BLaER1 (cell line): ENCODE data around the gene DCDC2.

Experiments used
- H3K27ac ChIP-seq: shearing (Covaris generic); formaldehyde crosslinking; 2 replicates; pipeline ENCODE4 v1.8.1; 2022
- H3K27me3 ChIP-seq: shearing (Covaris generic); formaldehyde crosslinking; 2 replicates; pipeline ENCODE4 v1.8.1; 2022
- H3K36me3 ChIP-seq: shearing (Covaris generic); formaldehyde crosslinking; 2 replicates; pipeline ENCODE4 v1.8.1; 2022
- H3K4me1 ChIP-seq: shearing (Covaris generic); formaldehyde crosslinking; 2 replicates; pipeline ENCODE4 v1.8.1; 2022
- H3K4me2 ChIP-seq: shearing (Covaris generic); formaldehyde crosslinking; 2 replicates; pipeline ENCODE4 v1.8.1; 2022
- H3K4me3 ChIP-seq: shearing (Covaris generic); formaldehyde crosslinking; 2 replicates; pipeline ENCODE4 v1.8.1; 2022
- H3K9ac ChIP-seq: shearing (Covaris generic); formaldehyde crosslinking; 2 replicates; pipeline ENCODE4 v1.8.1; 2022
- H3K9me3 ChIP-seq: shearing (Covaris generic); formaldehyde crosslinking; 2 replicates; pipeline ENCODE4 v1.8.1; 2022
- H4K20me1 ChIP-seq: shearing (Covaris generic); formaldehyde crosslinking; 2 replicates; pipeline ENCODE4 v1.8.1; 2022
- Cebpa-rat ChIP-seq: shearing (Covaris generic); IDR thresholded peaks from 2 replicates; pipeline ENCODE4 v1.8.1; 2022

Gene DCDC2

DNA sequence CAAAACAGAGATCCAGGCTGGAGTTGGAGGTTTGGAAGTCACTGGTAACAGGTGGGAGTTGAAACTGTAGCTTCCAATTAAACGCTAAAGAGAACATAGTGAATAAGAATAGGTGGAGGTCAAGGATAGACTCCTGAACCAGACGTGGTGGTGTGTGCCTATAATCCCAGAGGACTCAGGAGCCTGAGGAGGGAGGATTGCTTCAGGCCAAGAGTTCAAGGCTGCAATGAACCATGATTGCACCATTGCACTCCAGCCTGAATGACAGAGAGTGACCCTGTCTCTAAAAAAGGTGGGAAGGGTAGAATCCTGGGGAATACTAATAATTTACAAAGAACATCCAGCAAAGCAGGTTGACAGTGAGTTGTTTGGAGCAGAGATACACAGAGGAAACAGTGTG lies 218.2 kb downstream of the DCDC2 start:
- no peak overlapping the region for H3K9ac ChIP-seq
- H3K4me3 ChIP-seq: no peak overlapping the region
- H3K4me2 ChIP-seq: no peak overlapping the region
- no peak overlapping the region for H3K27ac ChIP-seq
- no peaks in the 10 kb centered on the region for H3K36me3 ChIP-seq
- H3K4me1 ChIP-seq: no peaks in the 10 kb centered on the region
- no peak for TF ChIP-seq Cebpa-rat
- no peaks in the 10 kb centered on the region for H4K20me1 ChIP-seq
- H3K9me3 ChIP-seq: 0 out of 2 replicates have a peak, but pooled peaks cover 9% of the 10 kb centered on the region
- H3K27me3 ChIP-seq: no peaks in the 10 kb centered on the region

DNA sequence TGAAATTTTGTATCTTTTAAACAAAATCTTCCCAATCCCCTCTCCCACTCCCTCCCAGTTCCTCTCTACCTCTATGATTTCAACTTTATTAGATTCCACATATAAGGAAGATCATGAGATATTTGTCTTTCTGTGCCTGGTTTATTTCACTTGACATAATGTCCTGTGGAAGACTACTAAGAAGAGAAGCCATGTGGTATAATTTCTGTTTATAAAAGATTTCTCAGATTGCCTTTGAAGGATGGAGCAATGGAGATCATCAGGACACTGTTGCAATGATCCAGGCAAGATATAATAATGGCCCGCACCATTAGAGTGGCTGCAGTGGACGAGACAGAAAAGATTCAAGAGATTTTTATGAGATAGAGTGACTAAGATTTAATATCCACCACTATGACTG lies 218.8 kb downstream of the DCDC2 start:
- Histone ChIP-seq H3K36me3 (no peaks in the 10 kb centered on the region), H3K4me3 (no peak overlapping the region), H4K20me1 (no peaks in the 10 kb centered on the region), H3K27me3 (no peaks in the 10 kb centered on the region), H3K4me1 (no peaks in the 10 kb centered on the region), H3K4me2 (no peak overlapping the region), H3K9me3 (0 out of 2 replicates have a peak, but pooled peaks cover 9% of the 10 kb centered on the region), H3K9ac (no peak overlapping the region), H3K27ac (no peak overlapping the region)
- TF ChIP-seq Cebpa-rat: no peak

- Histone ChIP-seq H4K20me1 (no peaks in the 10 kb centered on the region), H3K9me3 (no peaks in the 10 kb centered on the region), H3K4me3 (no peak overlapping the region), H3K36me3 (no peaks in the 10 kb centered on the region), H3K27ac (no peak overlapping the region), H3K9ac (no peak overlapping the region), H3K4me2 (no peak overlapping the region), H3K27me3 (no peaks in the 10 kb centered on the region), H3K4me1 (no peaks in the 10 kb centered on the region)
- TF ChIP-seq Cebpa-rat: no peak
These were observed 226.1 kb downstream of the DCDC2 start for GRCh38 chr6:24131751-24132150.

- Histone ChIP-seq H3K9ac (no peak overlapping the region), H3K9me3 (no peaks in the 10 kb centered on the region), H3K27me3 (no peaks in the 10 kb centered on the region), H3K36me3 (no peaks in the 10 kb centered on the region), H3K4me2 (no peak overlapping the region), H3K4me1 (no peaks in the 10 kb centered on the region), H3K4me3 (no peak overlapping the region), H3K27ac (no peak overlapping the region), H4K20me1 (no peaks in the 10 kb centered on the region)
- no peak for TF ChIP-seq Cebpa-rat
These were observed 230.5 kb downstream of the DCDC2 start for GRCh38 chr6:24127316-24127715.

- Histone ChIP-seq H3K4me3 (no peak overlapping the region), H4K20me1 (no peaks in the 10 kb centered on the region)
These were observed 231.2 kb downstream of the DCDC2 start for GRCh38 chr6:24126586-24127192.

GRCh38 chr6:24125980-24126379 lies 231.9 kb downstream of the DCDC2 start, which contains the start of gene NRSN1:
TSS of gene NRSN1 (plus strand) at chr6:24126215. CDS start at chr6:24134328, 8,113 bp downstream.
- Histone ChIP-seq H3K9ac (no peak within 1 kb of the TSS), H3K4me1 (no peaks in the 10 kb centered on the region), H3K27ac (no peak within 1 kb of the TSS), H3K9me3 (no peaks in the 10 kb centered on the region), H3K4me2 (no peak within 1 kb of the TSS), H3K27me3 (no peaks in the 10 kb centered on the region), H3K4me3 (no peak within 1 kb of the TSS), H4K20me1 (no peaks in the 10 kb centered on the region), H3K36me3 (no peaks in the 10 kb centered on the region)
- no peak for TF ChIP-seq Cebpa-rat

More at GRCh38 chr6:24126586-24127192, 231.2 kb downstream of the DCDC2 start:
- Histone ChIP-seq H3K9me3 (no peaks in the 10 kb centered on the region), H3K27me3 (no peaks in the 10 kb centered on the region), H3K36me3 (no peaks in the 10 kb centered on the region), H3K4me1 (no peaks in the 10 kb centered on the region), H3K9ac (no peak overlapping the region), H3K4me2 (no peak overlapping the region), H3K27ac (no peak overlapping the region)
- no peak for TF ChIP-seq Cebpa-rat

GRCh38 chr6:24122139-24122538 lies 235.7 kb downstream of the DCDC2 start:
- no peak overlapping the region for H3K9ac ChIP-seq
- TF ChIP-seq Cebpa-rat: no peak
- no peak overlapping the region for H3K4me3 ChIP-seq
- no peaks in the 10 kb centered on the region for H3K36me3 ChIP-seq
- H4K20me1 ChIP-seq: no peaks in the 10 kb centered on the region
- H3K27ac ChIP-seq: no peak overlapping the region
- no peak overlapping the region for H3K4me2 ChIP-seq
- H3K4me1 ChIP-seq: no peaks in the 10 kb centered on the region
- H3K27me3 ChIP-seq: no peaks in the 10 kb centered on the region
- H3K9me3 ChIP-seq: no peaks in the 10 kb centered on the region
